GM12878 (cell line): Measurements from ENCODE around the gene P2RX6. TPM values are rescaled to one million over a fixed set of nuclear protein-coding genes. Genes with fewer than 3 reads are reported as not detected.

Experiments
- ATAC-seq: fragments of 200-7000 bp; cut with Tn5 transposase; 3 replicates; pipeline ENCODE4 v1.9.1; 2020; ENCODE audit warnings: mild to moderate bottlenecking, moderate library complexity
- BruUV-seq: library from RNA; stranded (reverse); fragments of 400-500 nt; replicated peaks from 2 replicates; lab custom pipeline; 2021; lab: Mats Ljungman, UMichigan
- CTCF ChIA-PET: fragments of 300-600 bp; sonication (Branson Sonifier 250); formaldehyde crosslinking; extraction: SDS; loops from one replicate; lab custom pipeline; 2021; ENCODE audit warnings: inconsistent platforms; lab: Yijun Ruan, JAX
- POLR2A ChIA-PET: fragments of 350-600 bp; formaldehyde crosslinking; extraction: SDS; loops from one replicate; lab custom pipeline; 2021; ENCODE audit warnings: inconsistent platforms; lab: Charles Lee
- RAD21 ChIA-PET: fragments of 300-600 bp; sonication (Branson Sonifier 250); formaldehyde crosslinking; loops from one replicate; lab custom pipeline; 2023; ENCODE audit warnings: antibody characterized with exemption; ENCODE audit not compliant: unreplicated experiment; lab: Charles Lee
- SMC1A ChIA-PET: fragments of 300-600 bp; sonication (Branson Sonifier 250); formaldehyde crosslinking; loops from one replicate; lab custom pipeline; 2023; ENCODE audit not compliant: unreplicated experiment, uncharacterized antibody; lab: Charles Lee
- DNase-seq: peaks from one replicate; pipeline ENCODE4 v3.0.0-alpha.2; 2011; ENCODE audit warnings: low read depth, low spot score
- FAIRE-seq: peaks from 3 replicates; lab custom pipeline; 2011; peaks lifted over from hg19 to GRCh38; lab: Jason Lieb, UNC
- H2AFZ ChIP-seq: 2 replicates; pipeline ENCODE4 v1.6.0; 2011; ENCODE audit warnings: low read depth, low read length, control low read depth; ENCODE audit not compliant: control insufficient read depth
- H3K27ac ChIP-seq: 2 replicates; pipeline ENCODE4 v1.5.1; 2011; ENCODE audit warnings: control low read depth; ENCODE audit not compliant: control insufficient read depth, insufficient read depth
- H3K27me3 ChIP-seq, 2 experiments: replicated peaks in 1 of 2; 2 replicates each; pipeline versions ENCODE4 v1.6.0 to v1.6.1; 2011; ENCODE audit warnings: low read length in 1 of 2; ENCODE audit not compliant: control insufficient read depth in 2 of 2, insufficient read depth in 2 of 2
- H3K36me3 ChIP-seq, 2 experiments: 2 replicates each; pipeline ENCODE4 v1.5.1; 2011; ENCODE audit warnings: low read length in 1 of 2; ENCODE audit not compliant: control insufficient read depth in 2 of 2, insufficient read depth in 2 of 2
- H3K4me1 ChIP-seq: 2 replicates; pipeline ENCODE4 v1.6.1; 2011; ENCODE audit warnings: mild to moderate bottlenecking, low read length, moderate library complexity, mixed read lengths; ENCODE audit not compliant: control insufficient read depth, insufficient read depth
- H3K4me2 ChIP-seq: 2 replicates; pipeline ENCODE4 v1.6.0; 2011; ENCODE audit warnings: control low read depth; ENCODE audit not compliant: control insufficient read depth, insufficient read depth
- H3K4me3 ChIP-seq: fragments of 200-600 bp; sonication (generic); 2 replicates; pipeline ENCODE4 v1.5.1; 2016
- H3K79me2 ChIP-seq: 2 replicates; pipeline ENCODE4 v1.6.0; 2011; ENCODE audit warnings: low read length; ENCODE audit not compliant: control insufficient read depth, insufficient read depth
- H3K9ac ChIP-seq: 2 replicates; pipeline ENCODE4 v1.8.0; 2011; ENCODE audit warnings: low read length, control low read depth, mixed read lengths; ENCODE audit not compliant: control insufficient read depth, insufficient read depth
- H3K9me3 ChIP-seq: replicated peaks from 3 replicates; pipeline ENCODE4 v1.5.1; 2011; ENCODE audit warnings: mild to moderate bottlenecking, low read length; ENCODE audit not compliant: control insufficient read depth, insufficient read depth
- H4K20me1 ChIP-seq: 2 replicates; pipeline ENCODE4 v1.6.0; 2011; ENCODE audit not compliant: control insufficient read depth, insufficient read depth
- ATF3 ChIP-seq: IDR thresholded peaks from 2 replicates; pipeline ENCODE4 v1.6.1; 2011; ENCODE audit warnings: low read depth, mild to moderate bottlenecking, low read length, moderate library complexity, borderline replicate concordance; ENCODE audit errors: extremely low read depth
- CBX3 ChIP-seq: fragments of 200-600 bp; sonication (generic); IDR thresholded peaks from 2 replicates; pipeline ENCODE4 v1.6.1; 2016; ENCODE audit warnings: low read depth, borderline replicate concordance
- CHD4 ChIP-seq: fragments of 200-600 bp; sonication (generic); IDR thresholded peaks from 2 replicates; pipeline ENCODE4 v1.6.1; 2016; ENCODE audit warnings: mild to moderate bottlenecking
- GATAD2B ChIP-seq: fragments of 450-650 bp; conservative IDR thresholded peaks from 2 replicates; pipeline ENCODE4 v1.6.1; 2017; ENCODE audit warnings: low read depth, mild to moderate bottlenecking, moderate library complexity
- HSF1 ChIP-seq: fragments of 150-350 bp; IDR thresholded peaks from 2 replicates; pipeline ENCODE4 v1.6.1; 2014; ENCODE audit warnings: mild to moderate bottlenecking, low read depth, low read length
- RELA ChIP-seq: fragments of 450-650 bp; IDR thresholded peaks from 2 replicates; pipeline ENCODE4 v1.8.0; 2014; ENCODE audit warnings: borderline replicate concordance; ENCODE audit not compliant: partially characterized antibody
- RELB ChIP-seq: fragments of 450-650 bp; IDR thresholded peaks from 2 replicates; pipeline ENCODE4 v1.6.1; 2017; ENCODE audit warnings: low read depth, mild to moderate bottlenecking, moderate library complexity
- REST ChIP-seq: IDR thresholded peaks from 2 replicates; pipeline ENCODE4 v1.6.1; 2012; ENCODE audit warnings: mild to moderate bottlenecking, low read depth, low read length
- ZNF24 ChIP-seq: fragments of 450-650 bp; IDR thresholded peaks from 2 replicates; pipeline ENCODE4 v1.6.1; 2017; ENCODE audit warnings: antibody characterized with exemption, mild to moderate bottlenecking
- ZNF687 ChIP-seq: fragments of 450-650 bp; IDR thresholded peaks from 2 replicates; pipeline ENCODE4 v1.6.1; 2017; ENCODE audit warnings: mild to moderate bottlenecking, moderate library complexity
- whole genome bisulfite sequencing: methylation state at CpG from one replicate; pipeline ENCODE4 v1.1.6; 2016; ENCODE audit warnings: low lambda C conversion rate; ENCODE audit not compliant: insufficient replicate concordance, insufficient coverage; ENCODE audit errors: missing lambda C conversion rate; 5-methylcytosine and 5-hydroxymethylcytosine counted together
- in situ Hi-C: fragments of 300-500 bp; cut with MboI; formaldehyde crosslinking; loops from 9 replicates; pipeline ENCODE4 v1.14.3; 2018; ENCODE audit warnings: mixed read lengths
- intact Hi-C: fragments of 100-400 bp; cut with micrococcal nuclease; formaldehyde crosslinking; loops from one replicate; pipeline ENCODE4 v1.14.2; 2022; ENCODE audit not compliant: unreplicated experiment
- polyA plus RNA-seq, 11 experiments: library from polyadenylated mRNA; depleted of rRNA in 4 of 11; unstranded in 6 of 11; stranded (reverse) in 5 of 11; fragments of >200 nt; fragmentation: Nextera tagmentation in 4 of 11; fragmentation: Illumina TruSeq in 1 of 11; extraction: Ambion mirVana in 4 of 11; extraction: Trizol in 1 of 11; gene quantifications; 1 replicate in 1 of 11; 2 replicates in 10 of 11; pipeline versions ENCODE4 v1.2.1 to v1.2.3, GENCODE V29; 2011 to 2016; ENCODE audit warnings: inconsistent platforms in 2 of 11, missing spikeins in 2 of 11, low read depth in 1 of 11
- total RNA-seq, 4 experiments: library from RNA; depleted of rRNA in 3 of 4; stranded (reverse); fragments of >200 nt in 3 of 4; fragmentation: Illumina TruSeq in 1 of 4; extraction: Trizol in 1 of 4; gene quantifications; 2 replicates each; pipeline versions ENCODE4 v1.2.1 to v1.2.3, GENCODE V29; 2013 to 2021

Gene P2RX6
- total and polyA plus RNA-seq, 10 of the 15 experiments (the other 5 are each of a cell fraction or from before 2014, with no cell fraction given): 0.03 to 0.21 (median 0.07) TPM; not detected in 5

- no TSS peak for BruUV-seq
- Histone ChIP-seq H3K27me3 (peaks cover 0 to 1% of the 10 kb centered on the region in 2 experiments; a peak in 2 of 4 replicates), H4K20me1 (no peaks in the 10 kb centered on the region), H3K4me2 (no peak overlapping the region), H3K79me2 (no peaks in the 10 kb centered on the region), H3K9ac (no peak overlapping the region), H3K36me3 (no peaks in the 10 kb centered on the region), H3K4me3 (no peak overlapping the region), H3K27ac (no peak overlapping the region), H2AFZ (no peak overlapping the region), H3K9me3 (no peaks in the 10 kb centered on the region), H3K4me1 (no peaks in the 10 kb centered on the region; the same call in 1 of the 2 replicates)
- ChIA-PET SMC1A (no interaction called here), POLR2A (no interaction called here), RAD21 (no interaction called here), CTCF (no interaction called here)
- intact Hi-C loops (no loop called here), in situ Hi-C loops (no loop called here)
- FAIRE-seq (no peak), DNase-seq (no peak), ATAC-seq (no peak)
- 17% methylated on average over 4 of the region's 4 CpGs for WGBS
- TF ChIP-seq ATF3 (no peak), HSF1 (no peak), REST (no peak), RELA (no peak), GATAD2B (no peak), CHD4 (no peak), ZNF687 (no peak), ZNF24 (no peak), CBX3 (no peak), RELB (no peak)
Observed at GRCh38 chr22:21041937-21042336, 27.0 kb downstream of the P2RX6 start.
